Activated CD4-positive, alpha-beta T cell treated with anti-CD3 and anti-CD28 coated beads, Interleukin-2, amount 10 ng/mL, durations not matched to agents 7 days and 5 days (primary cell): ENCODE measurements around the gene ASIC3. TPM values are rescaled to one million over a fixed set of nuclear protein-coding genes. Genes with fewer than 3 reads are reported as not detected.

Experiments
- CTCF ChIA-PET: fragments of 350-600 bp; sonication (Branson Sonifier 250); formaldehyde crosslinking; loops from one replicate; lab custom pipeline; 2021; ENCODE audit warnings: antibody characterized with exemption; lab: Charles Lee
- POLR2A ChIA-PET: fragments of 350-600 bp; sonication (Branson Sonifier 250); formaldehyde crosslinking; loops from one replicate; lab custom pipeline; 2021; ENCODE audit warnings: antibody characterized with exemption; lab: Charles Lee
- DNase-seq: peaks from one replicate; pipeline ENCODE4 v3.0.0-alpha.2; 2020
- H3K27ac Mint-ChIP-seq: one replicate; pipeline ENCODE4 v1.8.0; 2021; ENCODE audit warnings: mild to moderate bottlenecking, moderate library complexity, mixed read lengths
- H3K27me3 Mint-ChIP-seq: one replicate; pipeline ENCODE4 v1.8.0; 2021; ENCODE audit warnings: mixed read lengths
- H3K36me3 Mint-ChIP-seq: one replicate; pipeline ENCODE4 v1.8.0; 2021; ENCODE audit warnings: low read depth, mixed read lengths
- H3K4me1 Mint-ChIP-seq: one replicate; pipeline ENCODE4 v1.8.0; 2021; ENCODE audit warnings: mixed read lengths
- H3K4me3 Mint-ChIP-seq: one replicate; pipeline ENCODE4 v1.8.0; 2021; ENCODE audit warnings: mild to moderate bottlenecking, moderate library complexity, mixed read lengths
- H3K9me3 Mint-ChIP-seq: one replicate; pipeline ENCODE4 v1.8.0; 2021; ENCODE audit warnings: mixed read lengths
- total RNA-seq, 2 experiments: library from RNA; stranded (reverse); gene quantifications; one replicate each; pipeline ENCODE4 v1.2.3, GENCODE V29; 2021

ASIC3 gene
- total RNA-seq, 2 experiments from 2014 or later = 6.0 to 8.3 TPM

- DNase-seq = no peak
- Mint-ChIP-seq H3K9me3 (no peaks in the 10 kb centered on the region), H3K4me3 (peak overlapping the region; percentile 11), H3K4me1 (peaks cover 22% of the 10 kb centered on the region), H3K27ac (peak overlapping the region; percentile 43), H3K36me3 (no peaks in the 10 kb centered on the region), H3K27me3 (peaks cover 22% of the 10 kb centered on the region)
- CTCF ChIA-PET = interaction anchor here (0.8 to 0.9 kb wide), 2 partner anchors 35 to 77 kb away, joined by 3 to 4 read pairs; no protein-coding TSS in a partner anchor
- POLR2A ChIA-PET = no interaction called here
Measured at GRCh38 chr7:151088856-151089699, 40.7 kb downstream of the ASIC3 start.

DNA sequence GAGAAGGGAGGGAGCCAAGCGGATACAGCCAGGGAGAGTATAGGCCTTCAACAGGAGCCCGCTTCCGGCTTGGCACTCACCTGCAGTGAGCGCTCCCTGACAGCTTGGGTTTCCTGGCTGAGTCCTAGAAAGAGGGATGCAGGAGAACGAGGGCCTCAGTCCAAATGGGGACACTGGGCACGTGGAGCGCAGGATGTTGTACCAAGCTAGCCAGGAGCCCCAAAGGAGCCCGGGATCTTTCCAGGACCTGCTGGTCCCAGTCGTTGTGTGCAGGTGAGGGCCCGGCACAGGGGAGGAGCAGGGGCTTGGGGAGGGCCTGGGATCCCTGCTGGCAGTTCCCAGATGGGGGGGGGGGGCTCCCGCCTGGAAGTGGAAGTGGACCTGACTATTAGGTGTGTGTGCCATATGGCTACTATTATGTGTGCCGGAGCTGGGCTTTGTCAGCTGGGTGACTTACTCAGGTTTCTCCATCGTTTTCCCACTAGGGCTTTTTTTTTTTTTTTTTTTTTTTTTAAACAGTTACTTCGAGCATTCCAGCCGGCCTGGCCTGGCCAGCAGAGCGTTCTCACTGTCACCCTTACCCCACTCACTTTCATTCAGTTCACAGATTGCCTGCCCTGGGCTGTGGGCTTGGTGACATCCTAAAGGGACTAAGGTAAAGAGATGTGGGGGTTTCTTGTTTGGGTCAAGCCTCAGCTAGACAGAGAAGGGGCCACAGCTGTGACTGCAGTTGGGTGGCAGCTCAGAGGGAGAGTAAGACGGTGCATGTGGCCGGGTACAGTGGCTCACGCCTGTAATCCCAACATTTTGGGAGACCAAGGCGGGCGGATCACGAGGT, 41.8 kb downstream of the ASIC3 start:
- POLR2A ChIA-PET = no interaction called here

DNA sequence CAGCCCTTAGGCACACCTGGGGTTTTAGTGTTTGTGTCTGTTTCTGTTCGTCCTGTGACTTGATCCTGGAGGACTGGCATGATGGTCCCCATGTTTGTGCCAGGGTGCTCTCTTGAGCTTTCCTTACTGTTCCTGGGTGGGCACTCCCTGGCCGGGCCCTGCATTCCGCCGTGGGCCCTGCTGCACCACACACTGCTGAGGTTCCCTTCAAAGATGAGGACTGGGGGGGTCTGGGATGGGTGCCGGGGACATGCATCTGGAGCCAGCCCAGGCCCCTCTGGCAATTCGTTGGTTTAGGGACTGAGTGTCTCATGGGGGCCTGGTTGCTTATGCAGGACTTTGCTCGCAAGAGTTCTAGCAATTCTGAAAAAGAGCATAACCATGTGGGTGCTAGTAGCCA, 42.7 kb downstream of the ASIC3 start:
- Mint-ChIP-seq H3K9me3 (no peaks in the 10 kb centered on the region), H3K4me1 (peaks cover 8% of the 10 kb centered on the region), H3K36me3 (no peaks in the 10 kb centered on the region), H3K27me3 (peaks cover 9% of the 10 kb centered on the region), H3K27ac (no peak overlapping the region), H3K4me3 (no peak overlapping the region)
- CTCF ChIA-PET = interaction anchor here (0.9 to 1.2 kb wide), 3 partner anchors 24 to 193 kb away, joined by 3 read pairs; no protein-coding TSS in a partner anchor
- POLR2A ChIA-PET = no interaction called here
- no peak for DNase-seq

More for the DNA sequence above, 41.8 kb downstream of the ASIC3 start:
- Mint-ChIP-seq H3K4me1 (peaks cover 17% of the 10 kb centered on the region), H3K27ac (no peak overlapping the region), H3K27me3 (peaks cover 17% of the 10 kb centered on the region), H3K36me3 (no peaks in the 10 kb centered on the region), H3K9me3 (no peaks in the 10 kb centered on the region), H3K4me3 (no peak overlapping the region)
- no peak for DNase-seq
- CTCF ChIA-PET = interaction anchor here (0.6 to 1.2 kb wide), 6 partner anchors 25 to 272 kb away, joined by 3 to 4 read pairs (median 3); no protein-coding TSS in a partner anchor

- H3K27ac Mint-ChIP-seq = no peak overlapping the region
- no peaks in the 10 kb centered on the region for H3K9me3 Mint-ChIP-seq
- no peak for DNase-seq
- H3K4me1 Mint-ChIP-seq = peaks cover 8% of the 10 kb centered on the region
- no peaks in the 10 kb centered on the region for H3K36me3 Mint-ChIP-seq
- ChIA-PET POLR2A (no interaction called here), CTCF (interaction anchor here (0.9 to 1.2 kb wide), 2 partner anchors 19 to 32 kb away, joined by 3 read pairs; no protein-coding TSS in a partner anchor)
- H3K4me3 Mint-ChIP-seq = no peak overlapping the region
- peaks cover 9% of the 10 kb centered on the region for H3K27me3 Mint-ChIP-seq
Measured at GRCh38 chr7:151091431-151091830, 43.1 kb downstream of the ASIC3 start.

- Mint-ChIP-seq H3K27ac (no peak overlapping the region), H3K4me3 (no peak overlapping the region), H3K36me3 (no peaks in the 10 kb centered on the region), H3K9me3 (no peaks in the 10 kb centered on the region), H3K27me3 (peaks cover 9% of the 10 kb centered on the region), H3K4me1 (peaks cover 8% of the 10 kb centered on the region)
- DNase-seq = no peak
- POLR2A ChIA-PET = no interaction called here
- CTCF ChIA-PET = interaction anchor here (1.2 to 1.3 kb wide), 2 partner anchors 19 to 33 kb away, joined by 3 read pairs; partner anchors contain the start of gene SLC4A2
Measured at GRCh38 chr7:151091988-151092387, 43.7 kb downstream of the ASIC3 start.

DNA sequence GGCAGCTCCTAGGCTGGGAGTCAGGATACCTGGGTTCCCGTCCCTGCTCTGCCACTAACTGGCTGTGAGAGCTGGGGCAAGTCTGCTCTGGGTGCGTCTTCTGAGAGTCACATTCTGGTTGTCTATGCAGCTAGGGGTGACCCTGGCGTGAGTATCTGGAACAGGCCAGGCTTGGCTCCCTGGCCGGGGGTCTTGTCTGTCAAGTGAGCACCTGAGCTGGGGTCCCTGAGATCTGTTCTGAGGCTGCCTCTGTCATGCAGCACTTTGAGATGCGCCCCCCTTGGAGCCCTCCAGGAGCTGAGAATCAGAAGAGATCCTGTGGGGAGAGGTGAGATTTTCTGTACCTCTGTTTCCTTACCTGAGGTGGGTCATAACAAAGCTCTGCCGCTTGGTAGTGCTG, 45.4 kb downstream of the ASIC3 start:
- Mint-ChIP-seq H3K27me3 (peaks cover 4% of the 10 kb centered on the region), H3K27ac (no peak overlapping the region), H3K4me1 (peaks cover 4% of the 10 kb centered on the region), H3K4me3 (no peak overlapping the region), H3K9me3 (no peaks in the 10 kb centered on the region), H3K36me3 (no peaks in the 10 kb centered on the region)
- ChIA-PET POLR2A (no interaction called here), CTCF (interaction anchor here (0.5 to 1.5 kb wide), 4 partner anchors 17 to 290 kb away, joined by 3 to 4 read pairs (median 4); no protein-coding TSS in a partner anchor)
- no peak for DNase-seq

DNA sequence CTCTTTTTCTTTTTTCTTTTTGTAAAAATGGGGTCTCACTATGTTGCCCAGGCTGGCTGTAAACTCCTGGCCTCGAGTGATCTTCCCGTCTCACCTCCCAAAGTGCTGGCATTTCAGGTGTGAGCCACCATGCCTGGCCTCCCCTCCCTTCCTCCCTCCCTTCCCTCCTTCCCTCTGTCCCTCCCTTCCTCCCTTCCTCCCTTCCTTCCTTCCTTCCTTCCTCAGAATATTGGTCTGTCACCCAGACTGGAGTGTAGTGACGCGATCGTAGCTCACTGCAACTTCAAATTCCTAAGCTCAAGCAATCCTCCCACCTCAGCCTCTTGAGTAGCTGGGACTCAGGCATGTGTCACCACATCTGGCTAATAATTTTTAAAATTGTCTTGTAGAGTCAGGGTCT, 46.3 kb downstream of the ASIC3 start:
- no peaks in the 10 kb centered on the region for H3K36me3 Mint-ChIP-seq
- DNase-seq = no peak
- CTCF ChIA-PET = interaction anchor here (0.7 to 1.5 kb wide), 2 partner anchors 18 to 483 kb away, joined by 3 to 4 read pairs; no protein-coding TSS in a partner anchor
- H3K4me3 Mint-ChIP-seq = no peak overlapping the region
- H3K9me3 Mint-ChIP-seq = no peaks in the 10 kb centered on the region
- H3K4me1 Mint-ChIP-seq = no peaks in the 10 kb centered on the region
- no peak overlapping the region for H3K27ac Mint-ChIP-seq
- POLR2A ChIA-PET = no interaction called here
- H3K27me3 Mint-ChIP-seq = no peaks in the 10 kb centered on the region

GRCh38 chr7:151095123-151095797, 46.9 kb downstream of the ASIC3 start:
- H3K36me3 Mint-ChIP-seq = no peaks in the 10 kb centered on the region
- no peaks in the 10 kb centered on the region for H3K4me1 Mint-ChIP-seq
- no peaks in the 10 kb centered on the region for H3K27me3 Mint-ChIP-seq
- ChIA-PET CTCF (interaction anchor here (0.5 kb wide), 1 partner anchor 12 kb away, joined by 5 read pairs; no protein-coding TSS in a partner anchor), POLR2A (no interaction called here)
- H3K27ac Mint-ChIP-seq = no peak overlapping the region
- no peak overlapping the region for H3K4me3 Mint-ChIP-seq
- no peak for DNase-seq
- no peaks in the 10 kb centered on the region for H3K9me3 Mint-ChIP-seq

DNA sequence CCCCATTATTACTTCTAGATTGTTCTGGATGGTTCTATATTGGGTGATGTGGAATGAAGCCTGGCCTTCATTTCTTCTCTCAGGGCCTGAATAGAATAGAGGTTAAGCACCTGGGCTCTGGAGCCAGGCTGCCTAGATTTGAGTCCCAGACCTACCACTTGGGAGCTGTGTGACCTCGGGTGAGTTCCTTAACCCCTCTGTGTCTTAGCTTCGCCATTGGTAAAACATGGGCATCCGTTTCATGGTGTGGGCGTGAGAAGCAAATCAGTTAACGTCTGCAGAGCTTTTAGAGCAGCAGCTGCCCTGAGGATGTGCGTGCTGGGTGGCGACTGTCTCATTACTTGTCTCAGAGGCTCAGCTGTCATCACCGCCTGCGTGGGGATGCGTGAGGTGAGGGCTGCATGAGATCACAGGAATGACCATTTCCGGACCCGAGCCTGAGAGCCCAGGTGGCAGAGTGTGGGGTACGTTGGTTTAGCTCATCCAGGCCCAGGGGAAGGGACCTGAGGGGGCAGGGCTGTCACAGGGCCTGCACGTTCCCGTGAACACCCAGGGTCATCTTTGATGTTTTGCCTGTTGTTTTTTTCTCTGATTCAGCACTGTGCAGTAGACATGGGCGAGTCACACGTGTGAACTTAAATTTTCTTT, 47.6 kb downstream of the ASIC3 start:
- ChIA-PET POLR2A (no interaction called here), CTCF (no interaction called here)
- no peak for DNase-seq
- Mint-ChIP-seq H3K4me1 (no peaks in the 10 kb centered on the region), H3K27ac (peak overlapping the region; percentile 22), H3K9me3 (no peaks in the 10 kb centered on the region), H3K4me3 (no peak overlapping the region), H3K27me3 (no peaks in the 10 kb centered on the region), H3K36me3 (no peaks in the 10 kb centered on the region)

DNA sequence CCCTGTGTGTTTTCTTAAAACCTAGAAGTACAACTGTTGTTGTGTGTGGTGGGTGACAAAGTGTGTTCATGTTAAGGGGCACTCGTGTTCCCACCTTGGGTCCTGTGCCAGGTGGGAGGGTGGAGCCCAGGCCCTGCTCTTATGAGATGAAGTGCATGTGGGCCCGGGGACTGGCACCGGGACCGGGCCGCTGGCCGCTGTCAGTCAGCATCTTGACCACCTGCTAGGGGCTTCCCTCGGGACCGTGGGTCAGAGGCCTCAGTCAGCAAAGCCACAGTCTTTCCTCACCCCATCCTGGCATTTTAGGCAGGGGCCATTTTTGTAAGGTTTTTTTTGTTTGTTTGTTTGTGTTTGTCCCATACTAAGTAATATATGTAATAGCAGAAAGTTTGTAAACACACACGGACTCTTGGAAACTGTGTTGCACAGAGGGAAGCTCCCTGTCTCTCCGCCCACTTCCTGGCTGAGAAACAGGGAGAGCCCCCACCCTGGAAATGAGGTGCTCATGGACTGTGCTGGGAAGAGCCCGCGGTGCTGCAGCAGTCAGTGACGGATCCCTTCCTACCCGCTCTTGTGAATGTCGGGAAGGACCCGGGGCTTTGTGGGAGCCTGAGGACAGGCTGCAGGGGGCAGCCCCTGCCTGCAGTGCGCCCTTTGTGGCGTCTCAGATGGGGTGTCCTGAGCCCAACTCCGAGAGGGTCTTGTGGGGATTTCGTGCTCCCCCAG, 51.3 kb downstream of the ASIC3 start:
- H3K4me1 Mint-ChIP-seq = no peaks in the 10 kb centered on the region
- no peak overlapping the region for H3K4me3 Mint-ChIP-seq
- ChIA-PET CTCF (no interaction called here), POLR2A (no interaction called here)
- DNase-seq = no peak
- H3K27ac Mint-ChIP-seq = no peak overlapping the region
- H3K9me3 Mint-ChIP-seq = no peaks in the 10 kb centered on the region
- no peaks in the 10 kb centered on the region for H3K27me3 Mint-ChIP-seq
- H3K36me3 Mint-ChIP-seq = no peaks in the 10 kb centered on the region

- POLR2A ChIA-PET = no interaction called here
Measured at GRCh38 chr7:151100921-151101320, 52.6 kb downstream of the ASIC3 start.

More at GRCh38 chr7:151100921-151101320, 52.6 kb downstream of the ASIC3 start:
- Mint-ChIP-seq H3K27ac (no peak overlapping the region), H3K4me1 (no peaks in the 10 kb centered on the region), H3K27me3 (no peaks in the 10 kb centered on the region), H3K9me3 (no peaks in the 10 kb centered on the region), H3K36me3 (no peaks in the 10 kb centered on the region), H3K4me3 (no peak overlapping the region)
- CTCF ChIA-PET = no interaction called here
- no peak for DNase-seq
